ENCODE data around the gene PEF1.

The PEF1 gene

DNA sequence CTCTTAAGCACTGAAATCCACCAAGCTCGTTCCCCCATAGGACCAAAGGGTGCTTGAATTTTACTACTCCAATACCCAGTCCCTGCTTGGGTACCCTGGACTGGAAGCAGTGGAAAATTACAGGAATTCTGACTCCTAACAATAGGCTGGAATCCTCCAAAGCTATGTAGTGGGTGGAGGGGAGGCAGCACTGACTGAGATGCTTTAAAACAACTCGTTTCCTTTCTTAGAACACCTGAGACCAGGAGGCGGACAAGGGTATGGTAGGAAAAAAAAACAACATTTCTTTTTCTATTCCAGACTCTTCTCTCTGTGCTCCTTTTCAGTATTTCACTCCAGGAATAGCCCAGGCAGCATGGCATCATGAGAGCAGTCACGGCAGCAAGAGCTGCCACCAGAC lies 2.3 kb downstream of the PEF1 start:
- DNase-seq (ENCODE audit: low read depth): no peak
- Histone ChIP-seq H3K4me3 (ENCODE audit: low read length) (no peak overlapping the region), H3K27me3 (replicated peaks; ENCODE audit: control insufficient read depth, insufficient read depth, low read length) (no peaks in the 10 kb centered on the region), H3K4me1 (ENCODE audit: control insufficient read depth, insufficient read depth, low read length) (peaks cover 40% of the 10 kb centered on the region), H3K9ac (ENCODE audit: low read length) (no peak overlapping the region), H3K9me3 (ENCODE audit: control insufficient read depth, low read length) (no peaks in the 10 kb centered on the region), H3K36me3 (ENCODE audit: control insufficient read depth, insufficient read depth, low read length, severe bottlenecking) (no peaks in the 10 kb centered on the region)

DNA sequence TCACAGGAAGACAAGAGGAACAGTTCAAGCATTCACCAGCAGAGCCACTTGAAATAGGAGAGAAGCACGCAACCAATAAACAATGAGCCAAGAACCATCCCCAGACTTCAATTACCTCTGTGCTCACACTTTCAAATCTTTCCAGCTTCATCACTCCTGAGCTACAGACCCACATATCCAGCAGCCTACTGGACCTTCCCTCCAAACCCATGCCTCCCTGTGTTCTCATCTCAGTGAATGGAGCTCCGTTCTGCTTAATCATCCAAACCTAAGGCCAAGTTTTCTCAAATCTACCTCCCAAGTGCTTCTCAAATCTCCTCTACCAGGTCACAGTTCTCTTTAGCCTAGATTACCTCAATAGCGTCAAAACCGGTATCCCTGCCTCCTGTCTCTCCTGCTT lies 3.7 kb downstream of the PEF1 start:
- Histone ChIP-seq H3K9ac (ENCODE audit: low read length) (no peak overlapping the region), H3K27me3 (replicated peaks; ENCODE audit: control insufficient read depth, insufficient read depth, low read length) (no peaks in the 10 kb centered on the region), H3K9me3 (ENCODE audit: control insufficient read depth, low read length) (no peaks in the 10 kb centered on the region), H3K4me1 (ENCODE audit: control insufficient read depth, insufficient read depth, low read length) (peaks cover 35% of the 10 kb centered on the region), H3K36me3 (ENCODE audit: control insufficient read depth, insufficient read depth, low read length, severe bottlenecking) (no peaks in the 10 kb centered on the region), H3K4me3 (ENCODE audit: low read length) (no peak overlapping the region)
- DNase-seq (ENCODE audit: low read depth): no peak

DNA sequence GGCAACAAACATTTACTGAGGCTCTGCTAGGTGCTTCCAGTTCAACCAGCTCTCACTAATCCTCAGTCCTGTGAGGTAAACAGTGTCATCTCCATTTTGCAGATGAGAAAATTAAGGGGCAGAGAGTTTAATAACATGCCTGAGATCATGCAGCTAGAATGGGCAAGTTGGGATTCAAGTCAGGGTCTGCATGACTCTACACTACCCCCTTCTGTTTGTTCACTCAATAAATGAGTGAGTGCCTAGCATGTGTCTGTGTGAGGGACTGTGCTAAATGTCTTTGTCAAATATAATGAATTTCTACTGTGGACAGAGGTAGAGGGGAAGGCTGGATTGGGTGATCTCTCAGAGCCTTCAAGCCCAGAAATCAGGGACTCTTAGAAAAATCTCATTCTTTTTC lies 4.5 kb downstream of the PEF1 start:
- peak overlapping the region; percentile 25 for H3K9ac ChIP-seq (ENCODE audit: low read length)
- DNase-seq (ENCODE audit: low read depth): no peak
- H3K4me3 ChIP-seq (ENCODE audit: low read length): no peak overlapping the region
- no peaks in the 10 kb centered on the region for H3K27me3 ChIP-seq (replicated peaks; ENCODE audit: control insufficient read depth, insufficient read depth, low read length)
- peaks cover 29% of the 10 kb centered on the region for H3K4me1 ChIP-seq (ENCODE audit: control insufficient read depth, insufficient read depth, low read length)
- H3K9me3 ChIP-seq (ENCODE audit: control insufficient read depth, low read length): no peaks in the 10 kb centered on the region
- H3K36me3 ChIP-seq (ENCODE audit: control insufficient read depth, insufficient read depth, low read length, severe bottlenecking): no peaks in the 10 kb centered on the region

DNA sequence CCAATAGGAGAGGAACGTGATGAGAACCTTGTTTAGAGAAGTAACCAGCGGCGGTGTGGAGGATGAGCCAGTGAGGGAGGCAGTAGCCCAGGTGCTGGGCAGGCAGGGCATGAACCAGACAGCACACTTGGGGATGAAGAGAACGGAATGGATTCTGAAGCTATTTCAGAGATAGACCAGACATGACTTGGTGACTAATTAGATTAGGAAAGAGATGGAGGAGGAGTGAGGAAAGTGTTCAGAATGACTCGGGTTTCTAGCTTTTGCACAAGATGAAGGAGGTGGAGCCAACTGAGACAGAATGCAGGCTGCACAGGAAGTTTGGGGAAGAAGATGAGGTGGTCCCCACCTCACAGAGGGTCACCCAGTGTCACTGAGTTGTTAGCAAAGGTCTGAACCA lies 5.1 kb downstream of the PEF1 start:
- Histone ChIP-seq H3K4me3 (ENCODE audit: low read length) (no peak overlapping the region), H3K27me3 (replicated peaks; ENCODE audit: control insufficient read depth, insufficient read depth, low read length) (no peaks in the 10 kb centered on the region), H3K36me3 (ENCODE audit: control insufficient read depth, insufficient read depth, low read length, severe bottlenecking) (peaks cover 3% of the 10 kb centered on the region)

DNA sequence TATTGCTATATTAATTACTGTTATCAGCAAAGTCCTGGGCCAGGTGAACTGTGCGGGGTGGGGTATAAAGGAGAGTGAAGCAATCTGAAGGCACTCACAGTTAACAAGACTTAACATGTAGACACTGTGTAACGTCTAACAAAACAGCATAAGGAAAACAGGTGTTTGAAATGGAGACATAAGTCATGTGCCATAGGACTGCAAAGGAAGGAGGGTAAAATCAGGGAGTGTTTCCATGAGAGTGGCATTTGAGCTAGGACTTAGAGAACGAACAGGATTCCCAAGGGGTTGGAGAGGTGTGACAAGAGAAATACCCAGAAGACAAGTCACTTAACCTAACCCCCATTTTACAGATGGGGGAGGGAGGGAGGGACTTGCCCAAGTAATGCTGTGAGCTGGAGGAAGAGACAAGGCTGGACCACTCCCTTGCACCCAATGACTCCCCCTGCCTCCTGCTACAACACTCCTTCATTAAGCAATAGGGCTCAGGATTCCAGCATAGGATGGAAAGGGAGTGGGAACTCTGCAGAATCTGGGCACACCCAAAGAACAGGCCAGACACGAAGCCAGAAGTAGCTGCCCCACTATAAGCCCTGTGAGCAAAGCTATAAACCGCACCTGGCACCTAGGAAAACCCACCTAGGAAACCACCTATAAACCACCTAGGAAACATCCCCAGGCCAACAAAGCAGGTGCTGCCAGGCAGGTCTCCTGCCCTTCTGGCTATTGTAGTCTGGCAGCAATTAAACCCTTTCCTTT lies 6.6 kb downstream of the PEF1 start:
- no peak for DNase-seq (ENCODE audit: low read depth)
- Histone ChIP-seq H3K9ac (ENCODE audit: low read length) (no peak overlapping the region), H3K36me3 (ENCODE audit: control insufficient read depth, insufficient read depth, low read length, severe bottlenecking) (peaks cover 14% of the 10 kb centered on the region), H3K4me1 (ENCODE audit: control insufficient read depth, insufficient read depth, low read length) (peaks cover 19% of the 10 kb centered on the region), H3K27me3 (replicated peaks; ENCODE audit: control insufficient read depth, insufficient read depth, low read length) (no peaks in the 10 kb centered on the region), H3K9me3 (ENCODE audit: control insufficient read depth, low read length) (no peaks in the 10 kb centered on the region), H3K4me3 (ENCODE audit: low read length) (no peak overlapping the region)

More for the DNA sequence above, 5.1 kb downstream of the PEF1 start:
- Histone ChIP-seq H3K4me1 (ENCODE audit: control insufficient read depth, insufficient read depth, low read length) (peaks cover 29% of the 10 kb centered on the region), H3K9ac (ENCODE audit: low read length) (peak overlapping the region; percentile 25), H3K9me3 (ENCODE audit: control insufficient read depth, low read length) (no peaks in the 10 kb centered on the region)
- DNase-seq (ENCODE audit: low read depth): peak; percentile 68

DNA sequence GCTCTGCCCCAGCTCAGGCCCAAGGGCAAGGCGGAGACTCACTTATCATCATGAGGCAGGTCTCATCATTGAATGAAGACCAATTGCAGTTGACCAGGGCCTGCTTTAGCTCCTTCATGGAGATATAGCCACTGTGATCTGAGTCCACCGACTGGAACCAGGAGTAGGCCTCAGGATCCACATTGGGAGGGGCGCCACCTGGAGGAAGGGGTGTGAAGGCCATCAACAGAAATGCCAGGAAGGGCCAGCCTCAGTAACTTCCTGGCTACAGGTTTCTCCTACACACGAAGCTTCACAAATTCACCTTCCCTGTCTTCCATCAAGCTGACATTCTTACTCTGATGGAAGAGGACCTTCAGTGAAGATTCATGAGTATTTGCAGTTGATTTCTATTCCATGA lies 11.6 kb downstream of the PEF1 start:
- DNase-seq (ENCODE audit: low read depth): peak; percentile 32
- H3K4me1 ChIP-seq (ENCODE audit: control insufficient read depth, insufficient read depth, low read length): peaks cover 5% of the 10 kb centered on the region
- H3K27me3 ChIP-seq (replicated peaks; ENCODE audit: control insufficient read depth, insufficient read depth, low read length): no peaks in the 10 kb centered on the region
- no peaks in the 10 kb centered on the region for H3K9me3 ChIP-seq (ENCODE audit: control insufficient read depth, low read length)
- H3K36me3 ChIP-seq (ENCODE audit: control insufficient read depth, insufficient read depth, low read length, severe bottlenecking): peaks cover 57% of the 10 kb centered on the region
- H3K4me3 ChIP-seq (ENCODE audit: low read length): no peak overlapping the region
- H3K9ac ChIP-seq (ENCODE audit: low read length): no peak overlapping the region

DNA sequence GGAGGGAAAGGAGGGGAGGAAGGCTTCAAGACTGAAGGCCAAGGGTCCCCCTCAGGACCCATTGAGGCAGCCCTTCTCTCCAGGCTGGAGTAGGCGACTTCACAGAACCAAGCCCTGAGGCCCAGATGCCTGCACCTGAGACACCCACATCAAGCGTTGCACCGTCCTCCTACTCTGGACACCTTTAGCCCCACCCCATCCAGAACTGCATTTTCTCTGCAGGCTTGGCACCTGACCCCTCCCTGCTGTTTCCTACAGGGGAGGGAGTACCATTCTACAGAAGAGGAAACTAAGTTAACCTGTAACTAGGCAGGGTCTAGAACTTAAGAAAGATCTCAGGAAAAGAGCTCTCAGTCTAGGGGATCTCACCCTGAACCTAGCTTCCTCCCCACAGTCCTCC lies 12.0 kb downstream of the PEF1 start:
- Histone ChIP-seq H3K4me1 (ENCODE audit: control insufficient read depth, insufficient read depth, low read length) (peaks cover 6% of the 10 kb centered on the region), H3K36me3 (ENCODE audit: control insufficient read depth, insufficient read depth, low read length, severe bottlenecking) (peaks cover 57% of the 10 kb centered on the region), H3K4me3 (ENCODE audit: low read length) (no peak overlapping the region), H3K27me3 (replicated peaks; ENCODE audit: control insufficient read depth, insufficient read depth, low read length) (no peaks in the 10 kb centered on the region), H3K9ac (ENCODE audit: low read length) (no peak overlapping the region), H3K9me3 (ENCODE audit: control insufficient read depth, low read length) (no peaks in the 10 kb centered on the region)
- no peak for DNase-seq (ENCODE audit: low read depth)

DNA sequence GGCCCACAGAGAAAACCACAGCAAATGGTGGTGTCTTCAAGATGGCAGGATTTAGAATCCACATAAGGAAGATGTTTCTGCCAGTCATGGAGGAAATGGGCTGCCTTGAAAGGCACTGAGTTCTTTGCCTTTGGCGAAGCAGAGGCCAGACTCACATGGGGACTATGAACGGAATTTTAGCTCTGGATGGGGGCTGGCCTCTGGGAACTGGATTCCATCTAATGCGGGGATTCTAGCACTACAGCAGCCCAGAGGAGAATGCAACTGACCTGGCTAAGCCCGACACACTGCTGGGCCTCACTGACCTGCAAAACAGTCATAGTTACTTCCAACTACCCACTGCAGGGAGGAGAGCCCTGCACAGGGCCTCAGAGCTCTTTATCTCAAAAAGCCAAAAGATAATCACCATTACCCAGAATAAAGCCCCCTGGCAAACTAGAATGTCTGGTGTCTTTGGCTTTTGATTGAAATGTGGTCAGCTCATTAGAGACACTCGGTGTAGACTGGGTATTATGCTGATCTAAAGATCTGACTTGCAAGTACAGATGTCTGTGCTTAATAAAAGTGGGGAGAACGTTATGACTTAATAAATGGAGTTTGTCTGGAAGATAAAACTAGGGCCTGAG lies 15.6 kb downstream of the PEF1 start:
- H3K4me1 ChIP-seq (ENCODE audit: control insufficient read depth, insufficient read depth, low read length): peaks cover 30% of the 10 kb centered on the region
- H3K9me3 ChIP-seq (ENCODE audit: control insufficient read depth, low read length): no peaks in the 10 kb centered on the region
- H3K27me3 ChIP-seq (replicated peaks; ENCODE audit: control insufficient read depth, insufficient read depth, low read length): no peaks in the 10 kb centered on the region
- peaks cover 49% of the 10 kb centered on the region for H3K36me3 ChIP-seq (ENCODE audit: control insufficient read depth, insufficient read depth, low read length, severe bottlenecking)
- no peak overlapping the region for H3K4me3 ChIP-seq (ENCODE audit: low read length)
- no peak for DNase-seq (ENCODE audit: low read depth)
- no peak overlapping the region for H3K9ac ChIP-seq (ENCODE audit: low read length)

DNA sequence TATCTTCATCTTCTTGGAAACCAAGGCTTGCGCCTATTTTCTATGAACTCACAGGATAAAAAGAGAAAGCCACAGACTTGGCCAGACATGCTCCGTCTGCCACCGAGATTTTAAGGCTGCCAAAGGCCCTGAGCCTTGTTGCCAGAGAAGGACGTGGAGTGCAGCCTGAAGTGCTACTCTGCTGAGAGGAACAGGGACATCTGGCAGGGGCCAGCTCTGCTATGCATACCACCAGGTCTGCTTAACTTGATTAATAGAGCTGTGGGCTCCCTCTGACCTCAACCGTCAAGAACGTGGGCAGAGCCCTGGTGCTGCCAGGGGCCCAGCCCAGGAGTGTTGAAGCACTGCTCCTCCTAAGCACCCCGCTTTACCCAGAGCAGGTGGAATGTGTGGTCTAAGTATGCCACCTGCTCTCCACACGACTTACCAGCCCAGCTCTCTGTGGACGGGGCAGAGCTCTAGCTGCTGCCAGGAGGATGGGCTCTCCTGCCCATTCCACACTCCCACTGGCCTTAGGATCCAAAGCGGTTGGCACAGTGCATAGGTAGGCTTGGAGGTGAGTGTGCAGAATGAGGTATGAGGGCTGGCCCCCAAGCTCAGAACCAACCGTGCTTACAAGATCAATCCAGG lies 16.6 kb downstream of the PEF1 start:
- Histone ChIP-seq H3K36me3 (ENCODE audit: control insufficient read depth, insufficient read depth, low read length, severe bottlenecking) (peaks cover 42% of the 10 kb centered on the region), H3K4me3 (ENCODE audit: low read length) (no peak overlapping the region), H3K9me3 (ENCODE audit: control insufficient read depth, low read length) (no peaks in the 10 kb centered on the region), H3K4me1 (ENCODE audit: control insufficient read depth, insufficient read depth, low read length) (peaks cover 30% of the 10 kb centered on the region), H3K27me3 (replicated peaks; ENCODE audit: control insufficient read depth, insufficient read depth, low read length) (no peaks in the 10 kb centered on the region), H3K9ac (ENCODE audit: low read length) (peak overlapping the region; percentile 17)
- DNase-seq (ENCODE audit: low read depth): no peak

DNA sequence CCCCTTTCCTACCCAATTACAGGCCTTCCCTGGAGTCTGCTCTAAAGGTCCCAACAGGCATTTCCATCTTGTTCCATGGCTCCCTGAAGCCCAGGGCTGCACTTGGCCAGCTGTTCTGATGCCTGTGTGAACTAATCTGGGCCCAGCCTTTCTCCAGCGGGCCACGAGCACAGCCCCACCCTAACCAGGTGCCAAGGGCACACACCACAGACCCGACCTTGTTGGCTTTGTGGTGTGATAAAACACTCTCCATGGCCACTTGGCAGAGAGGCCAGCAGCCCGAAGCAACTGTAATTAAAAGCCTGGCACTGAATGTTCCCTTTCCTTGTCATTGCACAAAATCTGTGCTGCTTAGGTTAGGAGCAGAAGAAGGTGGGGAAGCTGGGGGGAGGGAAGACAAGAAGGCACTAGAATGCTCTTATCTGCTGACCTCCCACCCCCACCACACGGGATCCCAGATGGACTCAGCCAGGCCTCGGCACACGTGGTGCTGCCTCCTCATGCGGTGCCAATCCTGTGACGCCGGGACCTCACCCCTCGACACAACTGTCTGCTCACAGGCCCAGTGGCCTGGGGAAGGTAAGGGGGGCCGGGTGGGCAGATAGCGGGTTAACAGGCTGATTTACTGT lies 17.3 kb downstream of the PEF1 start:
- Histone ChIP-seq H3K9ac (ENCODE audit: low read length) (peak overlapping the region; percentile 17), H3K4me3 (ENCODE audit: low read length) (peak overlapping the region; percentile 9), H3K4me1 (ENCODE audit: control insufficient read depth, insufficient read depth, low read length) (peaks cover 30% of the 10 kb centered on the region), H3K9me3 (ENCODE audit: control insufficient read depth, low read length) (no peaks in the 10 kb centered on the region), H3K27me3 (replicated peaks; ENCODE audit: control insufficient read depth, insufficient read depth, low read length) (no peaks in the 10 kb centered on the region), H3K36me3 (ENCODE audit: control insufficient read depth, insufficient read depth, low read length, severe bottlenecking) (peaks cover 36% of the 10 kb centered on the region)
- no peak for DNase-seq (ENCODE audit: low read depth)
